ENCODE data around the gene COG5. TPM values are rescaled to one million over a fixed set of nuclear protein-coding genes. Genes with fewer than 3 reads are reported as not detected.

Gene COG5
- total and polyA plus RNA-seq, 4 donors = 4.1 to 27.1 (median 8.4) TPM

- TF ChIP-seq REST (IDR thresholded peaks at IDR 0.05) (no peak), FOXA1 (IDR thresholded peaks at IDR 0.05) (no peak), JUND (IDR thresholded peaks at IDR 0.05) (no peak), TAF1 (conservative IDR thresholded peaks at IDR 0.05) (no peak), RAD21 (IDR thresholded peaks at IDR 0.05) (no peak), SP1 (IDR thresholded peaks at IDR 0.05) (no peak), EGR1 (IDR thresholded peaks at IDR 0.05; ENCODE audit: low read depth in 2 of 2) (no peak), RXRA (IDR thresholded peaks at IDR 0.05) (no peak)
- TF ChIP-seq, protein P1, sequence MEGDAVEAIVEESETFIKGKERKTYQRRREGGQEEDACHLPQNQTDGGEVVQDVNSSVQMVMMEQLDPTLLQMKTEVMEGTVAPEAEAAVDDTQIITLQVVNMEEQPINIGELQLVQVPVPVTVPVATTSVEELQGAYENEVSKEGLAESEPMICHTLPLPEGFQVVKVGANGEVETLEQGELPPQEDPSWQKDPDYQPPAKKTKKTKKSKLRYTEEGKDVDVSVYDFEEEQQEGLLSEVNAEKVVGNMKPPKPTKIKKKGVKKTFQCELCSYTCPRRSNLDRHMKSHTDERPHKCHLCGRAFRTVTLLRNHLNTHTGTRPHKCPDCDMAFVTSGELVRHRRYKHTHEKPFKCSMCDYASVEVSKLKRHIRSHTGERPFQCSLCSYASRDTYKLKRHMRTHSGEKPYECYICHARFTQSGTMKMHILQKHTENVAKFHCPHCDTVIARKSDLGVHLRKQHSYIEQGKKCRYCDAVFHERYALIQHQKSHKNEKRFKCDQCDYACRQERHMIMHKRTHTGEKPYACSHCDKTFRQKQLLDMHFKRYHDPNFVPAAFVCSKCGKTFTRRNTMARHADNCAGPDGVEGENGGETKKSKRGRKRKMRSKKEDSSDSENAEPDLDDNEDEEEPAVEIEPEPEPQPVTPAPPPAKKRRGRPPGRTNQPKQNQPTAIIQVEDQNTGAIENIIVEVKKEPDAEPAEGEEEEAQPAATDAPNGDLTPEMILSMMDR (IDR thresholded peaks at IDR 0.05; ENCODE audit: low read depth, low read length, missing input control) = no peak
These were observed 70.8 kb downstream of the COG5 start (continued) for GRCh38 chr7:107492875-107493274.

DNA sequence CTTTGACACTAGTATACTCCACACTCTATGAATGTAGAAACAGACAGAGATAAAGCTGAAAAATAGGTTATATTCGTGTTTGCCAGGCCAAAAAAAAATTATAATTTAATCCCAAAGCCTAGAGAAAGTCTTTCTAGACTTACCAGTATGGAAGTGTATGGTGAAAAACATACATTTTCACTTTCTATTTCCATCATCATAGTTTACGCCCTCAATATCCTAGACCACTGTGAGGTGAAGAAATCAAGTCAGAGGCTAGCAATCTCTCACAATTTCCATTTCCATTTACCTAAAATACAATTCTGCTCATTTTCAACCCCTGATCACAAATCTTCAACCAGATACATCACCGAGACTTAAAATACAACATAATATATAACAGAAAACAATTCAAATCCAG is 77.7 kb downstream of the COG5 start:
- no peak for TF ChIP-seq ZBTB33 (IDR thresholded peaks at IDR 0.05)
- no peak for TF ChIP-seq FOXA2 (IDR thresholded peaks at IDR 0.05)
- no peak for TF ChIP-seq FOXA1 (IDR thresholded peaks at IDR 0.05)
- TF ChIP-seq SP1 (IDR thresholded peaks at IDR 0.05) = no peak
- TF ChIP-seq HNF4G (IDR thresholded peaks at IDR 0.05) = no peak
- TF ChIP-seq, protein P1 (IDR thresholded peaks at IDR 0.05; ENCODE audit: low read depth, low read length, missing input control) = no peak
- TF ChIP-seq YY1 (IDR thresholded peaks at IDR 0.05) = no peak
- no peak for TF ChIP-seq NR2F2 (IDR thresholded peaks at IDR 0.05)
- TF ChIP-seq REST (IDR thresholded peaks at IDR 0.05) = no peak
- no peak for TF ChIP-seq RAD21 (IDR thresholded peaks at IDR 0.05)
- TF ChIP-seq HNF4A (conservative IDR thresholded peaks at IDR 0.05) = no peak
- TF ChIP-seq EGR1 (IDR thresholded peaks at IDR 0.05; ENCODE audit: low read depth in 2 of 2) = no peak
- Histone ChIP-seq H3K9ac (ENCODE audit: low read depth in 1 of 2, low read length in 2 of 2) (no peak overlapping the region), H3K27ac (ENCODE audit: low read depth in 1 of 2, low read length in 2 of 2) (no peak overlapping the region), H3K36me3 (ENCODE audit: control insufficient read depth in 4 of 4, insufficient read depth in 3 of 4, low read depth in 1 of 4, low read length in 3 of 4) (no peaks in the 10 kb centered on the region), H3K4me3 (ENCODE audit: low read depth in 1 of 3, low read length in 3 of 3) (no peak overlapping the region), H3K9me3 (ENCODE audit: control insufficient read depth in 4 of 4, low read length in 3 of 4) (no peaks in the 10 kb centered on the region), H3K4me1 (ENCODE audit: control insufficient read depth in 4 of 4, insufficient read depth in 4 of 4, low read length in 3 of 4) (no peaks in the 10 kb centered on the region), H3K27me3 (ENCODE audit: control insufficient read depth in 4 of 4, insufficient read depth in 4 of 4, low read length in 3 of 4) (no peaks in the 10 kb centered on the region)
- no peak for DNase-seq (ENCODE audit: low spot score)
- 89% methylated on average over 3 of the region's 3 CpGs for WGBS
